Upper lobe of left lung (tissue), 4 donors: Measurements from ENCODE around the gene GUCY2F.

Experiments used
- EP300 ChIP-seq, 4 donors: sonication (generic); formaldehyde crosslinking; IDR thresholded peaks; one replicate each; pipeline ENCODE4 v1.5.1; 2017; ENCODE audit warnings: antibody characterized with exemption in 4 of 4, control low read depth in 2 of 4
- POLR2A ChIP-seq, 4 donors: fragments of 450-650 bp; IDR thresholded peaks; one replicate each; pipeline ENCODE4 v1.5.1; 2016 to 2017; ENCODE audit warnings: antibody characterized with exemption in 4 of 4, mild to moderate bottlenecking in 2 of 4
- POLR2AphosphoS5 ChIP-seq, 2 donors: sonication (generic); formaldehyde crosslinking; IDR thresholded peaks; one replicate each; pipeline ENCODE4 v1.5.1; 2017; ENCODE audit warnings: antibody characterized with exemption in 2 of 2
- TF ChIP-seq, protein P1 (sequence below), 6 experiments: fragments of 450-650 bp in 4 of 6; fragments of 200-600 bp in 2 of 6; sonication (generic) in 2 of 6; IDR thresholded peaks; one replicate each; pipeline ENCODE4 v1.5.1; 2016 to 2019; ENCODE audit warnings: antibody characterized with exemption in 6 of 6

- TF ChIP-seq POLR2A (IDR thresholded peaks at IDR 0.05) (no peak), POLR2AphosphoS5 (IDR thresholded peaks at IDR 0.05) (no peak), EP300 (IDR thresholded peaks at IDR 0.05) (no peak)
- TF ChIP-seq, protein P1, sequence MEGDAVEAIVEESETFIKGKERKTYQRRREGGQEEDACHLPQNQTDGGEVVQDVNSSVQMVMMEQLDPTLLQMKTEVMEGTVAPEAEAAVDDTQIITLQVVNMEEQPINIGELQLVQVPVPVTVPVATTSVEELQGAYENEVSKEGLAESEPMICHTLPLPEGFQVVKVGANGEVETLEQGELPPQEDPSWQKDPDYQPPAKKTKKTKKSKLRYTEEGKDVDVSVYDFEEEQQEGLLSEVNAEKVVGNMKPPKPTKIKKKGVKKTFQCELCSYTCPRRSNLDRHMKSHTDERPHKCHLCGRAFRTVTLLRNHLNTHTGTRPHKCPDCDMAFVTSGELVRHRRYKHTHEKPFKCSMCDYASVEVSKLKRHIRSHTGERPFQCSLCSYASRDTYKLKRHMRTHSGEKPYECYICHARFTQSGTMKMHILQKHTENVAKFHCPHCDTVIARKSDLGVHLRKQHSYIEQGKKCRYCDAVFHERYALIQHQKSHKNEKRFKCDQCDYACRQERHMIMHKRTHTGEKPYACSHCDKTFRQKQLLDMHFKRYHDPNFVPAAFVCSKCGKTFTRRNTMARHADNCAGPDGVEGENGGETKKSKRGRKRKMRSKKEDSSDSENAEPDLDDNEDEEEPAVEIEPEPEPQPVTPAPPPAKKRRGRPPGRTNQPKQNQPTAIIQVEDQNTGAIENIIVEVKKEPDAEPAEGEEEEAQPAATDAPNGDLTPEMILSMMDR (IDR thresholded peaks at IDR 0.05): no peak
Observed at GRCh38 chrX:109362101-109362500, 119.8 kb downstream of the GUCY2F start.
